HepG2 (cell line): ENCODE measurements around the gene NHERF2. TPM values are rescaled to one million over a fixed set of nuclear protein-coding genes. Genes with fewer than 3 reads are reported as not detected.

Experiments used
- ATAC-seq: fragments of 200-7000 bp; cut with Tn5 transposase; 3 replicates; pipeline ENCODE4 v1.9.1; 2020; ENCODE audit warnings: mild to moderate bottlenecking, moderate library complexity
- BruUV-seq: library from RNA; stranded (reverse); fragments of 400-500 nt; replicated peaks from 2 replicates; lab custom pipeline; 2021; lab: Mats Ljungman, UMichigan
- CTCF ChIA-PET: fragments of 300-600 bp; formaldehyde crosslinking; extraction: SDS; loops from one replicate; lab custom pipeline; 2021; ENCODE audit warnings: low total read pairs, inconsistent platforms, low intra/inter-chr PET ratio; lab: Yijun Ruan, JAX
- POLR2A ChIA-PET: fragments of 350-600 bp; sonication (Branson Sonifier 250); formaldehyde crosslinking; loops from one replicate; lab custom pipeline; 2020; ENCODE audit warnings: antibody characterized with exemption, inconsistent platforms; lab: Yijun Ruan, JAX
- DNase-seq: peaks from one replicate; pipeline ENCODE4 v3.0.0-alpha.2; 2015; ENCODE audit warnings: low spot score
- FAIRE-seq: peaks from 3 replicates; lab custom pipeline; 2011; peaks lifted over from hg19 to GRCh38; lab: Jason Lieb, UNC
- H2AFZ ChIP-seq: one replicate; pipeline ENCODE4 v1.6.1; 2011; ENCODE audit warnings: low read length, inconsistent platforms
- H3K27ac ChIP-seq: fragments of 300-600 bp; 3 replicates; pipeline ENCODE4 v1.8.0; 2011; ENCODE audit warnings: mixed run types, mild to moderate bottlenecking, mixed read lengths, low read length, inconsistent platforms; ENCODE audit not compliant: insufficient read depth; ENCODE audit errors: extremely low read length
- H3K27me3 ChIP-seq, 2 experiments: fragments of 200-600 bp in 1 of 2; 2 replicates in 1 of 2; 3 replicates in 1 of 2; pipeline versions ENCODE4 v1.6.0 to v1.8.0; 2011; ENCODE audit warnings: low read length in 2 of 2, mild to moderate bottlenecking in 2 of 2, moderate library complexity in 2 of 2, inconsistent platforms in 1 of 2; ENCODE audit not compliant: insufficient read depth in 2 of 2, control insufficient read depth in 1 of 2
- H3K36me3 ChIP-seq, 2 experiments: fragments of 200-600 bp in 1 of 2; replicated peaks in 1 of 2; 2 replicates in 1 of 2; 3 replicates in 1 of 2; pipeline versions ENCODE4 v1.5.1 to v1.8.0; 2011; ENCODE audit warnings: low read length in 2 of 2, inconsistent platforms in 1 of 2; ENCODE audit not compliant: insufficient read depth in 2 of 2, control insufficient read depth in 1 of 2
- H3K4me1 ChIP-seq: 2 replicates; pipeline ENCODE4 v1.5.1; 2012; ENCODE audit warnings: low read length, inconsistent platforms; ENCODE audit not compliant: insufficient read depth
- H3K4me2 ChIP-seq: 2 replicates; pipeline ENCODE4 v1.6.0; 2011; ENCODE audit warnings: low read depth, low read length, inconsistent platforms
- H3K4me3 ChIP-seq, 3 experiments: fragments of 200-600 bp in 1 of 3; sonication (generic), shearing (Covaris generic) in 1 of 3; replicated peaks in 1 of 3; 2 replicates each; pipeline ENCODE4 v1.5.1; 2011 to 2016; ENCODE audit warnings: low read length in 3 of 3, inconsistent platforms in 2 of 3, low read depth in 2 of 3, mild to moderate bottlenecking in 2 of 3, control low read depth in 1 of 3, mixed read lengths in 1 of 3; ENCODE audit not compliant: insufficient read depth in 1 of 3
- H3K79me2 ChIP-seq: one replicate; pipeline ENCODE4 v1.6.1; 2011; ENCODE audit warnings: low read length, inconsistent platforms; ENCODE audit not compliant: insufficient read depth
- H3K9ac ChIP-seq: 2 replicates; pipeline ENCODE4 v1.6.0; 2011; ENCODE audit warnings: mild to moderate bottlenecking, low read depth, low read length, inconsistent platforms; ENCODE audit not compliant: insufficient read depth
- H3K9me3 ChIP-seq: 2 replicates; pipeline ENCODE4 v1.5.1; 2012; ENCODE audit warnings: mild to moderate bottlenecking, low read length
- H4K20me1 ChIP-seq: 2 replicates; pipeline ENCODE4 v1.6.0; 2011; ENCODE audit warnings: inconsistent platforms, mild to moderate bottlenecking, low read length, moderate library complexity; ENCODE audit not compliant: insufficient read depth
- FOXK2 ChIP-seq: fragments of 450-650 bp; IDR thresholded peaks from 2 replicates; pipeline ENCODE4 v1.6.1; 2016
- HNF4G ChIP-seq, 2 experiments: sonication (generic) in 1 of 2; formaldehyde crosslinking in 1 of 2; IDR thresholded peaks; 2 replicates each; pipeline versions ENCODE4 v1.4.0 to v1.6.1; 2011 to 2020; ENCODE audit warnings: borderline replicate concordance in 2 of 2, low read depth in 2 of 2, mild to moderate bottlenecking in 2 of 2, low read length in 1 of 2, missing genetic modification reagents in 1 of 2, moderate library complexity in 1 of 2
- MBNL3 ChIP-seq: fragments of 250-450 bp; sonication (Bioruptor Pico); conservative IDR thresholded peaks from 2 replicates; pipeline ENCODE4 v1.8.0; 2022; ENCODE audit warnings: mild to moderate bottlenecking, inconsistent platforms
- SRF ChIP-seq: IDR thresholded peaks from 2 replicates; pipeline ENCODE4 v1.6.1; 2011; ENCODE audit warnings: mild to moderate bottlenecking, low read depth, low read length, moderate library complexity
- TFDP2 ChIP-seq: sonication (generic); formaldehyde crosslinking; IDR thresholded peaks from 2 replicates; pipeline ENCODE4 v1.4.0; 2020; ENCODE audit warnings: missing genetic modification reagents
- TRIM22 ChIP-seq: fragments of 450-650 bp; IDR thresholded peaks from 2 replicates; pipeline ENCODE4 v1.6.1; 2017
- ZNF12 ChIP-seq: sonication (generic); formaldehyde crosslinking; IDR thresholded peaks from 2 replicates; pipeline ENCODE4 v1.5.0; 2020; ENCODE audit warnings: missing genetic modification reagents
- ZNF235 ChIP-seq: sonication (generic); formaldehyde crosslinking; IDR thresholded peaks from 2 replicates; pipeline ENCODE4 v1.8.1; 2023; ENCODE audit warnings: mild to moderate bottlenecking, missing genetic modification reagents, borderline replicate concordance
- ZNF282 ChIP-seq: fragments of 450-650 bp; IDR thresholded peaks from 2 replicates; pipeline ENCODE4 v1.6.1; 2018; ENCODE audit not compliant: partially characterized antibody
- ZNF3 ChIP-seq: IDR thresholded peaks from 2 replicates; pipeline ENCODE4 v1.7.0; 2017; ENCODE audit warnings: inconsistent platforms
- ZNF44 ChIP-seq: sonication (generic); formaldehyde crosslinking; IDR thresholded peaks from 2 replicates; pipeline ENCODE4 v1.5.1; 2020; ENCODE audit warnings: mild to moderate bottlenecking, missing genetic modification reagents
- ZNF841 ChIP-seq: sonication (generic); formaldehyde crosslinking; IDR thresholded peaks from 2 replicates; pipeline ENCODE4 v1.8.1; 2023; ENCODE audit warnings: missing genetic modification reagents, borderline replicate concordance
- WGBS: methylation state at CpG from one replicate; pipeline ENCODE4 v1.1.6; 2017; ENCODE audit warnings: low lambda C conversion rate; 5-methylcytosine and 5-hydroxymethylcytosine counted together
- in situ Hi-C: cut with HindIII; loops from 2 replicates; pipeline ENCODE4 v1.10.0; 2017; ENCODE audit warnings: low pct_unique_long_range_greater_than_20kb; ENCODE audit not compliant: extremely low pct_ligation_motif_present
- intact Hi-C: fragments of 100-400 bp; cut with micrococcal nuclease; formaldehyde crosslinking; loops from one replicate; pipeline ENCODE4 v1.10.0; 2022; ENCODE audit not compliant: unreplicated experiment
- polyA plus RNA-seq, 8 experiments: library from polyadenylated mRNA; depleted of rRNA in 3 of 8; stranded (reverse) in 7 of 8; unstranded in 1 of 8; fragments of >200 nt; fragmentation: Illumina TruSeq in 4 of 8; extraction: Trizol in 4 of 8; gene quantifications; 2 replicates each; pipeline versions ENCODE4 v1.2.1 to v1.2.3, GENCODE V29; 2011 to 2016; ENCODE audit warnings: low read depth in 4 of 8, missing spikeins in 1 of 8, mixed read lengths in 1 of 8; ENCODE audit not compliant: insufficient read depth in 1 of 8
- total RNA-seq, 5 experiments: library from RNA; depleted of rRNA; stranded (reverse); fragments of >200 nt; fragmentation: Illumina TruSeq; extraction: Trizol; gene quantifications; 2 replicates each; pipeline ENCODE4 v1.2.3, GENCODE V29; 2016; ENCODE audit warnings: low read depth in 1 of 5

NHERF2 gene
- total and polyA plus RNA-seq, 2 of the 13 experiments (the other 11 are each of a cell fraction or from before 2014, with no cell fraction given) = 23.7 to 39.3 TPM

- Histone ChIP-seq H3K4me2 (no peak overlapping the region), H3K27ac (no peak overlapping the region), H3K79me2 (peaks cover 27% of the 10 kb centered on the region), H3K27me3 (no peaks in the 10 kb centered on the region), H3K4me3 (no peak overlapping the region), H3K4me1 (peaks cover 33% of the 10 kb centered on the region), H3K9me3 (no peaks in the 10 kb centered on the region), H4K20me1 (peaks cover 8% of the 10 kb centered on the region; the same call in 1 of the 2 replicates), H3K36me3 (peaks cover 29 to 45% of the 10 kb centered on the region in 2 experiments), H2AFZ (no peak overlapping the region), H3K9ac (no peak overlapping the region)
- in situ Hi-C loops = no loop called here
- 94% methylated on average over 30 of the region's 47 CpGs for WGBS
- intact Hi-C loops = no loop called here
- ATAC-seq (no peak), FAIRE-seq (no peak), DNase-seq (no peak)
- POLR2A ChIA-PET = interaction anchor here (0.9 to 2.8 kb wide), 6 partner anchors 9 to 152 kb away, joined by 3 to 27 read pairs (median 9); partner anchors contain the start of genes RPS2 and TRAF7
- BruUV-seq = no TSS peak
- CTCF ChIA-PET = interaction anchor here (1.8 kb wide), 1 partner anchor 139 kb away, joined by 6 read pairs; no protein-coding TSS in a partner anchor
- TF ChIP-seq ZNF282 (no peak), ZNF841 (CRISPR knock-in tag) (no peak), FOXK2 (no peak), ZNF235 (no peak), TFDP2 (CRISPR knock-in tag) (no peak), HNF4G (IDR thresholded peaks at IDR 0.05; ENCODE audit: borderline replicate concordance, low read depth, low read length) (no peak), HNF4G (CRISPR knock-in tag; IDR thresholded peaks at IDR 0.05; ENCODE audit: borderline replicate concordance, low read depth) (no peak), TRIM22 (no peak), ZNF3 (CRISPR knock-in tag) (no peak), MBNL3 (CRISPR knock-in tag) (no peak), ZNF44 (no peak), ZNF12 (CRISPR knock-in tag) (no peak), SRF (no peak)
Observed at GRCh38 chr16:2002406-2003230, 24.1 kb upstream of the NHERF2 start.
